DMS 273 (cell line): ENCODE data around the gene PSMD13.
"Not testable (repeated sequence)": the region's sequence is repeated elsewhere in the genome, so short reads cannot be mapped to it uniquely, and the experiment has no call there.

ENCODE experiments used
- DNase-seq: peaks from one replicate; lab custom pipeline; 2025; ENCODE audit not compliant: unreplicated experiment; lab: John Stamatoyannopoulos, UW

Gene PSMD13

GRCh38 chr11:241634-242033 is 4.9 kb downstream of the PSMD13 start:
- no peak for DNase-seq

GRCh38 chr11:244376-244775 is 7.6 kb downstream of the PSMD13 start:
- DNase-seq: no peak

GRCh38 chr11:249062-249461 is 12.3 kb downstream of the PSMD13 start:
- no peak for DNase-seq

GRCh38 chr11:250274-250673 is 13.5 kb downstream of the PSMD13 start:
- no peak for DNase-seq

- peak; percentile 49 for DNase-seq
Observed at GRCh38 chr11:250740-251299, 14.0 kb downstream of the PSMD13 start.

GRCh38 chr11:251550-251949 is 14.8 kb downstream of the PSMD13 start:
- DNase-seq: no peak

- no peak for DNase-seq
Observed at GRCh38 chr11:252666-253065, 15.9 kb downstream of the PSMD13 start.

- no peak for DNase-seq
Observed at GRCh38 chr11:253160-253885, 16.5 kb downstream of the PSMD13 start.

- DNase-seq: no peak
Observed at GRCh38 chr11:253886-254270, 17.1 kb downstream of the PSMD13 start.

- no peak for DNase-seq
Observed at GRCh38 chr11:255176-255575, 18.4 kb downstream of the PSMD13 start.

GRCh38 chr11:255816-256215 is 19.0 kb downstream of the PSMD13 start:
- no peak for DNase-seq

GRCh38 chr11:256952-257737 is 20.4 kb downstream of the PSMD13 start:
- DNase-seq: no peak

- no peak for DNase-seq
Observed at GRCh38 chr11:257766-258493, 21.2 kb downstream of the PSMD13 start.

GRCh38 chr11:259413-259812 is 22.6 kb downstream of the PSMD13 start:
- DNase-seq: no peak

GRCh38 chr11:261624-262023 is 24.8 kb downstream of the PSMD13 start:
- DNase-seq: no peak

GRCh38 chr11:266676-267439 is 30.1 kb downstream of the PSMD13 start:
- DNase-seq: no peak

- no peak for DNase-seq
Observed at GRCh38 chr11:267491-267994, 30.8 kb downstream of the PSMD13 start.

GRCh38 chr11:268716-269145 is 32.0 kb downstream of the PSMD13 start:
- not testable (repeated sequence) for DNase-seq

- no peak for DNase-seq
Observed at GRCh38 chr11:269146-269890, 32.5 kb downstream of the PSMD13 start.
